Fibroblast of pulmonary artery (primary cell): Measurements from ENCODE around the gene ACO2.
A peak's percentile ranks its signal among the peaks of the same experiment; 100 is the strongest.

Experiments
- DNase-seq: peaks from one replicate; pipeline ENCODE4 v3.0.0-alpha.2; 2010; ENCODE audit warnings: low read depth
- H3K4me3 ChIP-seq: replicated peaks from 2 replicates; pipeline ENCODE4 v1.5.1; 2011; ENCODE audit warnings: low read depth, mild to moderate bottlenecking, control low read depth, low read length, moderate library complexity
- CTCF ChIP-seq: IDR thresholded peaks from 2 replicates; pipeline ENCODE4 v1.5.1; 2011; ENCODE audit warnings: mild to moderate bottlenecking, control low read depth, low read length, inconsistent platforms; ENCODE audit errors: missing control alignments

Gene ACO2

GRCh38 chr22:41543854-41544670 is 75.1 kb downstream of the ACO2 start, which contains the start of gene POLR3H:
POLR3H (minus strand) TSS chr22:41544470; CDS start chr22:41544101, 369 bp downstream.
- DNase-seq, result peak; percentile 97
- peak; percentile 53 for TF ChIP-seq CTCF
- H3K4me3 ChIP-seq, result peak within 1 kb of the TSS; percentile 86

- TF ChIP-seq CTCF, result no peak
- no peak for DNase-seq
- H3K4me3 ChIP-seq, result peak overlapping the region; percentile 46
Measured at GRCh38 chr22:41544671-41545476, 76.0 kb downstream of the ACO2 start.

GRCh38 chr22:41548830-41549211 is 79.9 kb downstream of the ACO2 start:
- H3K4me3 ChIP-seq, result no peak overlapping the region
- no peak for DNase-seq
- TF ChIP-seq CTCF, result no peak

- H3K4me3 ChIP-seq, result no peak overlapping the region
- TF ChIP-seq CTCF, result no peak
- no peak for DNase-seq
Measured at GRCh38 chr22:41550952-41551491, 82.1 kb downstream of the ACO2 start.

- TF ChIP-seq CTCF, result no peak
- DNase-seq, result no peak
- H3K4me3 ChIP-seq, result no peak overlapping the region
Measured at GRCh38 chr22:41551877-41552582, 83.1 kb downstream of the ACO2 start.

DNA sequence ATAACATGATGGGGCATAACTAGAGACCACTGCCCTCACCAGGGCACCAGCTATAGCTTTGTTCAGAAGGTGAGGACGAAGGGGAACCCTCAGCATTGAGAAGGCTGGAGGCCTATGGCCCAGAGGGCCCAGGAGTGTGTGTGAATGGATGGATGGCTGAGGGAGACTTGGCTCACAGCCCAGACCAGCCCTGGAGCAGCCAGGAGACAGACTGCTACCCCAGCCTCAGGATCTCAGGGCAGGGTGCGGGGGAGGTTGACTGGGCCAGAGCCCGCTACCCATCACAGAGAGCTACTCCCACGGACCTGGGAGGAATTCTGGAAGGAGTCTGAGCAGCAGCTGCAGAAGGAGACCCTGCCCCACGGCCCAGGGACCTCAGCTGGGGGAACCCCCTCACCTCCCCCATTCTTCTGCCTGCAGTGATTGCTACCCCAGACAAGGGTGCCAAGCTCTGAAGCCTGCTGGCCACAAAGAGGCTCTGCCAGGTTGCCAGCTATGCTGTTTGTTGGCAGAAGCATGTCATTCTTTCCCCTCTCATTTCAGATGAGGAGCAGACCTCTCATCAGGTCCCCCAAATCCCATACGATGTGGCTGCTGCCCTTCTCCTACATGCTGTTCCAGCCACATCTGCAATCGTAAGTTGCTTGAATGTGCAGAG is 86.5 kb downstream of the ACO2 start:
- no peak for TF ChIP-seq CTCF
- peak; percentile 42 for DNase-seq
- no peak overlapping the region for H3K4me3 ChIP-seq
